Memory B cell (primary cell): ENCODE results near the gene LOXL3.

Source experiments
- ATAC-seq: fragments of 150-1000 bp; cut with Tn5 transposase; 2 replicates; pipeline ENCODE4 v1.10.0; 2021; ENCODE audit warnings: low read depth, mild to moderate bottlenecking, moderate library complexity
- DNase-seq, 2 donors: peaks; one replicate each; pipeline ENCODE4 v3.0.0; 2022; ENCODE audit warnings: low spot score in 2 of 2
- H3K27ac Mint-ChIP-seq: one replicate; pipeline ENCODE4 v1.8.0; 2022; ENCODE audit warnings: mild to moderate bottlenecking, moderate library complexity, mixed read lengths
- H3K27me3 Mint-ChIP-seq: one replicate; pipeline ENCODE4 v1.8.0; 2022; ENCODE audit warnings: mixed read lengths
- H3K36me3 Mint-ChIP-seq: one replicate; pipeline ENCODE4 v1.8.0; 2022; ENCODE audit warnings: mild to moderate bottlenecking, mixed read lengths
- H3K4me1 Mint-ChIP-seq: one replicate; pipeline ENCODE4 v1.8.0; 2022; ENCODE audit warnings: mixed read lengths
- H3K4me3 Mint-ChIP-seq: one replicate; pipeline ENCODE4 v1.8.0; 2022; ENCODE audit warnings: mild to moderate bottlenecking, moderate library complexity, mixed read lengths
- H3K9me3 Mint-ChIP-seq: one replicate; pipeline ENCODE4 v1.8.0; 2022; ENCODE audit warnings: mixed read lengths

The LOXL3 gene

DNA sequence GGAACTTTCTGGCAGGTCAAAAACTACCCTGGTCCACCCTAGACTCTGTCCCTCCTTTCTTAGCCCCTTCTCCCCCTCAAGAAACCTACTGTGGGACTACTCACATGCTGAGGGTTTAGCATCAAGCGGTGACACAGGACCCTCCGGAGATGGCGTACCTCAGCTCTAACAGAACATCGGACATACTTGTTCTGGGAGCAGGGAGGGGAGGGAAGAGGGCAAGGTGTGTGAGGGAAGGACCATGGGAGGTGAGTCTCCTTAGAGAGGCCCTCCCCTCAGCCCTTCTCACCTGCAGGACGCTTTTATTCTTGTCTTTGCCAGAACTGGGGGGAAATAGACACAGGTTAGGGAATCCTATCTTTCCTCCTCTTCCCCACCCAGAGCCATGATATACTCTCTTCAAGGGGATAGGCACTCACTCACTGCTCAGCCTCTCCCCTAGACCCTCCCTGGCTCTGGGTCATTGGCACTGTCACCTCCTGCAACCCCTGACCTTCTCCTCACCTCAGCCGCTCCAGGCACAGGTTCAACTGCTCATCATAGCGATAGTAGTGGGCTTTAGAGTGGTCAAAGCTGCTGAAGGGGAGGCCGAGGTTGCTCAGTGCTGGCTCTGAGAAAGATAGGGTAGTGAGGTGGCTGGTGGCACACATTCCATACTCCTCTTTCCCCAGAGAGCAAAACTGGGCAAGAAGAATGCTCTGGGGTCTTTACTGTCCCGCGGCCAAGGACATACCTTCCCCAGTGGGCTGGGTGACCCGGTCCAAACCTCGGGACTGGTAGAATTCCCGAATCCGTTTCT, 48.1 kb downstream of the LOXL3 start:
- peaks cover 27% of the 10 kb centered on the region for H3K4me1 Mint-ChIP-seq
- H3K36me3 Mint-ChIP-seq = peaks cover 20% of the 10 kb centered on the region
- no peak for ATAC-seq
- H3K4me3 Mint-ChIP-seq = no peak overlapping the region
- no peaks in the 10 kb centered on the region for H3K9me3 Mint-ChIP-seq
- peaks cover 11% of the 10 kb centered on the region for H3K27me3 Mint-ChIP-seq
- no peak for DNase-seq
- no peak overlapping the region for H3K27ac Mint-ChIP-seq

DNA sequence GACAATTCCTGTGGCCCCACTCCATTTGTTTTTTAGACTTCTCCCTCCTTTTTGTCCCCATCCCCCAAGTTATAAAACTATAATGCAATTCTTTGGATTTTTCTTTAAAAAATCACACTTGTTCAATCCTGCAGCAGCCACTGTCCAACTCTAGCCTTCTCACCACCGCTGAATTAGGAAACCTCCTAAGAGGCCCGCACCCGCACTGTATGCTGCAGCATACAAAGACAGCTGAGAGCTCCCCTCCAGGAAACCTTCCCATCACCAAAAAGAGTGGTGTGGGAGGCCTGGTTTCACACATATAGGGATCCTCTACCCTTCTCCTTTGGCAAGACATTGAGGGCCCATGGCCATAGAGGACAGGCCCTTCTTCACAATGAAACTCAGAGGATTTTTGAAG, 49.2 kb downstream of the LOXL3 start:
- Mint-ChIP-seq H3K27me3 (peaks cover 15% of the 10 kb centered on the region), H3K36me3 (peaks cover 20% of the 10 kb centered on the region), H3K27ac (peak overlapping the region; percentile 49), H3K9me3 (no peaks in the 10 kb centered on the region), H3K4me1 (peaks cover 27% of the 10 kb centered on the region), H3K4me3 (peak overlapping the region; percentile 66)
- DNase-seq (no peak), ATAC-seq (no peak)

DNA sequence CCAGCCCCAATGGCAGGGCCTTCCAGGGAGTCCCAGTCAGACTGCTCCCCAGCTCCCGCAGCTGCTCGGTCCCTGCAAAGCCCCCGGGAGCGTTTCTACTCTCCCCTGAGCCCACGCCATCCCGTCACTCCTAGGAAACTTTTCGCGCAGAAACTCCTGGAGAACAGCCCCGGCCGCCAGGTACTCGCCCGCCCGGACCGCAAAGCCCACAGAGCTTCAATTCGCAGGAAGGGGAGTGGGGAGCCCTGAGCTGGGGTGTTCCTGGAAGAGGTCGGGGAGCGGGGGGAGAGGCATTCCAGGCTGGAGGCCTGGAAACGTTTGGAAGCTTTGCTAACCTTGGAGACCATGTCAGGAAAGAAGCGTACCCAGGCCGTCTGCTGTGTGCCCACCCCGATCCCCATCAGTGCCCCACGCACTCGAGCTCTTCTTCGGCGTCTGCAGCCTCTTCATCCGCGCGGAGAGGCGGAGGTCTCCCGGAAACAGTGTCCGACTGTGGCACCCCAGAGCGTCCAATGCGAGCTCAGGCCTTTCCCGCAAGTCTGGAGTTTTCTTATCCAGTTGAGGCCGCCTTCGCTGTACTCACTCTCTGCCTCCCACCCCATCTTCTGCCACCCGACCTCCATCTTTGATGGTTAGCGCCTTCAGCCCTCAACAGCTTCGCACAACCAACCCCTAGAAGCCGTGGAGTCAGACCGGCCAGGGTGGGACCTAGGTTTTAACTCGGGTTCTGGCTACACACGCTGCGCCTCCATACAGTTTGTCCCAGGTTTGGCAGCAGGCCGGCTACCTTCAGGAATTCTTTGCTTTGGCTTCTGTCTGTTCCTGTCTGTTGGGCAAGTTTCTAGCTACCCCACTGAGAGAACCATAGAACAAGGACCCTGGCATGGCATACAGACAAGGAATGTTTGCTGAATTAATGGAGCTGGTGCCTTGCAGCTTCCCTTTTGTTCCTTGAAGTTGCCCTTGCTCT, 50.0 kb downstream of the LOXL3 start:
- Mint-ChIP-seq H3K27ac (peak overlapping the region; percentile 49), H3K4me1 (peaks cover 33% of the 10 kb centered on the region), H3K4me3 (peak overlapping the region; percentile 72), H3K27me3 (peaks cover 19% of the 10 kb centered on the region), H3K9me3 (no peaks in the 10 kb centered on the region), H3K36me3 (peaks cover 20% of the 10 kb centered on the region)
- DNase-seq (no peak), ATAC-seq (no peak)

DNA sequence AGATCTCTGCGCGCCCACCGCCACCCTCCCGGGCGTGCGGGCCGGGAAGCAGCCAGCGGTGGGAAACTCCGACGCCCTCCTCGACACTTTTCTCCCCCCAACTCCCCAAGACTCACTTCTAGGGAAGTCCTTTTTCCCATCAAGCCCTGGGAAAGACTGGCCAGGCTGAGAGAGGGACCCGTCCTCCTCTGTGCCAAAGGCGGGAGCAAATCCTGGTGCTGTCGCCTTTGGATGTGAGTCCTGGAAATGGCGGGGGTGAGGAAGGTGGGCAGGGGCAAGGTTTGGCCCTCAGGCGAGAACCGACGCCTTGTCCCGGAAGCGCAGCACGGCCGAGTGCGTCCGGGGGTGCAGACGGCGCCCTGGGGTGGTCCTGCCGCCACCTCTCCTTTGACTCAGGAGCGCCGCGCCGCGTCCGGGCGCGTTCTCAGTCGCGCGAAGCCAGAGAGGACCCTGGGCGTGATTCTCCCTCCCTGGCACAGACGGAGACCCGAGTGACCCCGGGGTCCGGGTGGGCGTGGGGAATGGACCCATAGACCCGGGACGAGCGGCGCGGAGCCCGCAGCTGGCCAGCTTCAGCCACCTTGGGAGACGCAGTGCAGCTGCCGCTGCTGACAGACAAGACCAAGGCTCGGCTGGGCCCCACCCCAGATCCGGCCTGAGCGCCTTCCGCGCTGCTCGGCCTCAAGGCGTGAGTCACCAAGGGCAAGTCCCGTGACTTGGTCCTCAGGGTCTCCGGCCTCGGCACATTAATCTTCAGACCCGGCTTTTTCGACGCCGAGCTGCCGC, 50.8 kb downstream of the LOXL3 start:
- peak overlapping the region; percentile 72 for H3K4me3 Mint-ChIP-seq
- DNase-seq (peak; percentile 38 to 55), ATAC-seq (no peak)
- H3K4me1 Mint-ChIP-seq = peaks cover 32% of the 10 kb centered on the region
- peaks cover 23% of the 10 kb centered on the region for H3K27me3 Mint-ChIP-seq
- H3K27ac Mint-ChIP-seq = no peak overlapping the region
- peaks cover 20% of the 10 kb centered on the region for H3K36me3 Mint-ChIP-seq
- no peaks in the 10 kb centered on the region for H3K9me3 Mint-ChIP-seq

DNA sequence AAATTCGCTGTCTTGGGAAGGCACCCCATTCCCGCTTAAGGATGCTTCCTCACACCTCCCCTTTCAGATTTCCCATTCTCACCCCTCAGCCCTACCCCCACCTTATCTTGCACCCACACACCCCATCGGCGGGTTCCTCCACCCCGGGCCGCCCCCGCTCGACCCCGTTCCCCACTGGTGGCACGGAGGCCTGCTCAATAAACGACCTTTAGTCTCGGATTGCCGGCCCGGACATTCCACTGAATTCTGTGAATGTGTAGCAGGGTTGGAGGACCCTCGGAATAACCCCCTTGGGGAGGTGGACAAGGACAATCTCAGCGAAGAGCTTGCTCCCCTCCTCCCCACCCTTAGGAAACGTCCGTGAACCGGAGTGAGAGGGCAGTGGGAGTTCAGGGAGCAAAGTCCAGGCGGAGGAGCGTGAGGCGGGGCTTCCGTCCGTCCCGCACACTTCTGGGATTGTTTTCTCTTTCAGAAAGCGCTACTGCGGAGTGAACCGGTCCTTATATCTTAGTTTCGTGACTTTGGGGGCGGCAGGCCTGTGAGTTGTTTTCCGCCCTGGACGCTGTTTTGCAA, 51.5 kb downstream of the LOXL3 start:
- ATAC-seq (no peak), DNase-seq (no peak)
- Mint-ChIP-seq H3K27me3 (peaks cover 23% of the 10 kb centered on the region), H3K9me3 (no peaks in the 10 kb centered on the region), H3K4me3 (peak overlapping the region; percentile 72), H3K4me1 (peaks cover 32% of the 10 kb centered on the region), H3K36me3 (peaks cover 20% of the 10 kb centered on the region), H3K27ac (no peak overlapping the region)

DNA sequence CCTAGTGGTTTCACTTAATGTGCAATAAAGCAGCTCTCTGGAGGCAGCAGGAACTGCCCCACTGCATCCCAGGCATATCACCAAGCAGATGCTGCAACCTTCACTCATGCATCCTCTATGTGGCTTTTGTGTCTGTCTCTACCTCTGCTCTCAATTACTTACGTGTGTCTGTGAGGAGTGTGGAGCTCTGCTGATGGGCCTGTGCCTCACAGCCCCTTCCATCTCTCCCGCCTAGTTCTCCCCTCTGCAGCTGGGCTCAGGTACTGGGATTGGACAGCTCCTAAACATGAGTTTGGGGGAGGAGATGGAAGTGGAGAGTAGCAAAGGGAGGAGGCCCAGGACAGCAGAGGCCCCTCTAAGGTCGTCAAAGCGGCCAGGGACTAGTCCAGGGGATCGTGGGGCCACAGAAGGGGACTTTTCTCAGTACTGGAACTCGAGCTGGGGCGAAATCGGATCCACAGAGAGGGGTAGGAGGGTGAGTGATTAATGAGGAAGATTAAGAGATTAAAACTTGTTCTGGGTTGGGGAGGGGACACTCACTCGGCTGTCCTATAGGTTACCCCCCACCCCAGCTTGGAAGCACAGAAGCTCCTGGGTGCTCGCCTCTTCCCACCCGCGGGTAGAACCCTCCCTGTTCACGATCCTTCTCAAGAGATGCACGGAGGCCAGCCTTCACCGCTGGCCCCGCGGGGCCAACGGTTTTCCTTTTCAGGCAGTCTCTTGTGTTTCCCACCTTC, 52.2 kb downstream of the LOXL3 start:
- H3K36me3 Mint-ChIP-seq = peaks cover 17% of the 10 kb centered on the region
- no peaks in the 10 kb centered on the region for H3K9me3 Mint-ChIP-seq
- H3K27ac Mint-ChIP-seq = peak overlapping the region; percentile 15
- H3K4me1 Mint-ChIP-seq = peaks cover 26% of the 10 kb centered on the region
- no peak for ATAC-seq
- H3K27me3 Mint-ChIP-seq = peaks cover 23% of the 10 kb centered on the region
- DNase-seq = no peak
- H3K4me3 Mint-ChIP-seq = peak overlapping the region; percentile 56

DNA sequence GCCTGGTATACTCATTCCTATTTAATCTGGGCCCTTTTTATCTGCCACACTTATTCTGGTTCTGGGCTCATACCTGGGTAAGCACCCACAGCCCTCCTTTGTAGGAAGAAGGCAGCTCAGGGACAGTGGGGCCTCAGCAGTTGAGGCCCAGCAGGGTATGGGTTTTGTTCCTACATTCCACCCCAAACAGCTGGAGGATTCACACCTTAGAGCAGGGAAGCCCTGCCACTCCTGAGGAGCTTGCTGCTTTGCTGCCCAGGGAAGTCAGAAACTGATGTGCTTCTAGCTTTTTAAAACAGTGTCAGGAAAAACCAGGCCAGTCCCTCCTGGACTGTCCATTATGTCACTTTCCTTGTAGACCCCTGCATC, 53.2 kb downstream of the LOXL3 start:
- DNase-seq = no peak
- ATAC-seq = no peak
- Mint-ChIP-seq H3K27ac (no peak overlapping the region), H3K9me3 (no peaks in the 10 kb centered on the region), H3K4me3 (no peak overlapping the region), H3K36me3 (peaks cover 13% of the 10 kb centered on the region), H3K4me1 (peaks cover 22% of the 10 kb centered on the region), H3K27me3 (peaks cover 22% of the 10 kb centered on the region)

DNA sequence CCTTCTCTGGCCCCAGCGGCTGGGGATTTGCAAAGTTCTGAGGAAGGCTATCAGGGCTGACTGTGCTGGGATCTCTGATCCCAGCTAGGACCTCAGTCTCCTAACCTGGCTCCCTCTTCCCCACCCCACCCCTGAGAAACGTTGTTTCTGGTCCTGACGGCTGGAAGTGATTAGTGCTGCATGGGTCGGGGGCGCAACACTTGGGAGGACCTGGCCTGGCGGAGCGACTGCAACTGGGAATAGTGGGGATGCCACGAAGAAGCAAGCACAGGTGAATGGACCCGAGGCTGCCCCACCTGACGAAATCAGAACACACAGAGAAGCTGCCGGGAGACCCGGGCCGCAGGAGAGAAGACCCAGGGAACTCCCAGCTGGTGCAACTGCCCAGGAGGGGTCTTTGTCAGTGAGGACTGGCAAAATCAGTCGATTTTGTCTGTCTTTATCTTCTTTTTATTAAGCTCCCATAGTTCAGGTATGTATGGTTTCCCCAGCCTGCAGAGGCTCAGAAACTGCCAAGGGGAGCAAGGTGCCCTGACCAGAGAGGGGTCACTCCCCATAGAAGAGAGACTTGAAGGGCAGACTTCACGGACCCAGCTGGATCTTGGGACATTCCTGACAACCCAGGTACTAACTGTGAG, 53.7 kb downstream of the LOXL3 start:
- Mint-ChIP-seq H3K4me3 (no peak overlapping the region), H3K9me3 (no peaks in the 10 kb centered on the region), H3K36me3 (peaks cover 8% of the 10 kb centered on the region), H3K4me1 (peaks cover 20% of the 10 kb centered on the region), H3K27ac (no peak overlapping the region), H3K27me3 (peaks cover 22% of the 10 kb centered on the region)
- DNase-seq = no peak
- ATAC-seq = no peak

DNA sequence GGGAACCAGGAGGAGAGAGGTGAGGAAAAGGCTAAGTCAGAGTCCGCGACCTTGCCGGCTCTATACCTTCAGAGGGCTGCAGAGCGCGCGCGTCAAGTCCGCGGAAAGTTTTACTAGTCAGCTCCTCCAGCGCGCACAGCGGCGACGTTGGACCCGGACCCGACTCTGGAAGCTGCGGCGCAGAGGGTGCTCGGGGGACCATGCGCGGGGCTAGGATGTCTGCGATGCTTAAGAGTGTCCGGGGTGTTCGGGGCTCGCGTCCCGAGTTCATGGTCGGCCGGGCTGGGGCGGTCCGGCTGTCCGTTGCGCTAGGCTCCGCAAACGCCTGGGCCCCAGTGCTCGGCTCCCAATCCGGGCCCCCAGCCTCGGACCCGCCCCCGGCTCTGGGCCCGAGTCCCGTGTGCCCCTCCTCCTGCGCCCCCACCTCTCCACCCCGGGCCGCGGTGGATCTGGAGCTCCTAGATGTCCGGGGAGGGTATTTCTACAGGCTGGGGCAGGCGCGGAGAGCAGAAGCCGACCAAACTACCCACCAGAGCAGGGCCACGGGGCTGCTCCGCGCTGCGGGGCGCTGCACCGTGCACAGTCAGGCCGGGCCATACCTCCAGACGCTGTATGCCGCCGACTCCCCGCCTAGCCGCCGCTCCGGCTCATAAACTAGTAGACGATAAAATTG, 54.3 kb downstream of the LOXL3 start, which contains the start of gene LBX2:
Gene LBX2 (minus strand): TSS at position 337 of the 673 bp plus-strand sequence. CDS start 66 bp downstream, at position 271.
- peaks cover 16% of the 10 kb centered on the region for H3K4me1 Mint-ChIP-seq
- peak within 1 kb of the TSS; percentile 82 for H3K4me3 Mint-ChIP-seq
- ATAC-seq (peak; percentile 34), DNase-seq (peak in 1 of 2 donors; percentile 40)
- peak within 1 kb of the TSS; percentile 17 for H3K27ac Mint-ChIP-seq
- H3K27me3 Mint-ChIP-seq = peaks cover 22% of the 10 kb centered on the region
- H3K36me3 Mint-ChIP-seq = peaks cover 2% of the 10 kb centered on the region
- no peaks in the 10 kb centered on the region for H3K9me3 Mint-ChIP-seq

DNA sequence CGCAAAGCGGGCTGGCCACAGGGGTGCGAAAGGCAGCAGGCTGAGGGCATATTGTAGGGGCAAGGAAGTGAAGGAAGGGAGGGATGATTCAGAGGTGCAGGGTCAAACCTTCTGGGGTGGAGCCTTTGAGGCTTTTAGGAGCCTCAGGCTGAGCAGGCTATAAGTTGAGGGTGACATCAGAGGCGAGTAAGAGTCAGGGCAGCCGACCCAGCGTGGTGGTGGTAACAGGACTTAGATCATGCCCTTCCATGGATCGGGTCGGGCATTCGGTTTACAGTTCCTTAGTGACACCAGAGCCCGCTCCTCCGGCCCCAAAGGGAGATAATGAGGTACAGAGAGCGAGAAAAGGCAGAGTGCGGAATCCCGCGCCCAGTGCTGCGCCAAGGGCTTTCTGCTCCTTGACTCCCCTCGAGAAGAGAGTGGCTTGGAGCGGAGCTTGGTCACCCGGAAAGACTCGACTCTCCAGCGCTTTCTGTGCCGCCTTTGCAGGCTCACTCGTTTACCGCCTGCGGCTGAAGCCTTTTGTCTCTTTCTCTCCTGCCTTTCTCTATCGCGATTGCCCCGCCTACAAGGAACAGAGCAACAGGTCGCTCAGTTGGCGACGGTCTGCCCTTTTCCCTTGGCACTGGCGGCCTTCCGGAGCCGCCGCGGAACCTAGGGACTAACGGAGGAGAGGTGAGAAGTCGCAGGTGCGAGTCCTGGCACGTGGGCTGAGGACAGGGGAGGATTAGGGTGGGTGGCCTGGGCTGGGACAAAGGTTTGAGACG, 55.1 kb downstream of the LOXL3 start:
- Mint-ChIP-seq H3K9me3 (no peaks in the 10 kb centered on the region), H3K27ac (peak overlapping the region; percentile 17), H3K4me1 (peaks cover 13% of the 10 kb centered on the region), H3K27me3 (peaks cover 19% of the 10 kb centered on the region), H3K36me3 (peaks cover 8% of the 10 kb centered on the region), H3K4me3 (peak overlapping the region; percentile 82)
- DNase-seq (peak; percentile 16 to 29), ATAC-seq (peak; percentile 26)

DNA sequence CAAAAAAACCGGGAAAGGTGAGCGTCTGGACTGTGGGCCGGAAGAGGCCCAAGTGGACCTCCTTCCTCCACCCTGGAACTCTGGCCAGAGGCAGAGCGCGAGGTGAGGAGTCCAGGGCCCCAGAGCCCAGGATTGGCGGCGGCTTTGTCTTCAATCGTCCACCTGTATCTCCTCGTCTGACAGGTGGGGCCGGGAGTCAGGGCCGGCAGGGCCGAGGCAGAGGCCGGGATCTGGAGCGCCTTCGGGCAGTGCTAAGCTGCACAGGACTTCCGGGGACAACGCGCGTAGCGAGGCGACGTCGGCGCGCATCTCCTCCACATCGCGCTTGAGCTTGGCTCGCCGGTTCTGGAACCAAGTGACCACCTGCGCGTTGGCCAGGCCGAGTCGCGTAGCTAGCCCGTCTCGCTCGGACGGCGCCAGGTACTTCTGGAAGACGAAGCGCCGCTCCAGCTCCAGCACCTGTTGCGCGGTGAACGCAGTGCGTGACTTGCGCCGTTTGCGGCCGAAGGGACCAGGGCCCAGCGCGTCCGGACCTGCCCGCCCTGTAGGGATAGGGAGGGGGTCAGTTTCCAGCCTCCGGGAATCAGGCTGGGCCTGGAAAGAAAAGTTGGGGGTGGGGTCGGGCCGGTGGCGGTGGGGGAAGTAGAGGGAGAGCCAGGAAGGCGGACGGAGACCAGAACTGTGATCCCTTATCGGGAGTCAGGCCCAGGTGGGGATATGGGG, 55.8 kb downstream of the LOXL3 start:
- H3K27ac Mint-ChIP-seq = peak overlapping the region; percentile 17
- H3K27me3 Mint-ChIP-seq = peaks cover 19% of the 10 kb centered on the region
- H3K9me3 Mint-ChIP-seq = no peaks in the 10 kb centered on the region
- peak; percentile 28 for ATAC-seq
- peaks cover 13% of the 10 kb centered on the region for H3K4me1 Mint-ChIP-seq
- peak overlapping the region; percentile 82 for H3K4me3 Mint-ChIP-seq
- H3K36me3 Mint-ChIP-seq = peaks cover 12% of the 10 kb centered on the region
- DNase-seq = no peak
